MM.1S (cell line): ENCODE measurements around the gene HPCAL1.

Experiments used
- DNase-seq: peaks from one replicate; pipeline ENCODE4 v3.0.0-alpha.2; 2015
- H2AFZ ChIP-seq: fragments of 300-600 bp; sonication (generic); 2 replicates; pipeline ENCODE4 v1.6.0; 2016; ENCODE audit warnings: antibody characterized with exemption, low read length
- H3F3A ChIP-seq: fragments of 300-600 bp; sonication (generic); 2 replicates; pipeline ENCODE4 v1.6.1; 2016; ENCODE audit warnings: mild to moderate bottlenecking, antibody characterized with exemption, low read length, moderate library complexity, mixed read lengths; ENCODE audit not compliant: insufficient read depth
- H3K27ac ChIP-seq: fragments of 300-600 bp; sonication (generic); 2 replicates; pipeline ENCODE4 v1.5.1; 2016; ENCODE audit warnings: mild to moderate bottlenecking, low read length
- H3K27me3 ChIP-seq: fragments of 300-600 bp; sonication (generic); replicated peaks from 2 replicates; pipeline ENCODE4 v1.6.0; 2016; ENCODE audit warnings: low read length; ENCODE audit not compliant: insufficient read depth
- H3K36me3 ChIP-seq: fragments of 300-600 bp; sonication (generic); replicated peaks from 2 replicates; pipeline ENCODE4 v1.6.1; 2016; ENCODE audit warnings: mild to moderate bottlenecking, low read length, mixed read lengths; ENCODE audit not compliant: insufficient read depth
- H3K4me1 ChIP-seq: fragments of 300-600 bp; sonication (generic); 2 replicates; pipeline ENCODE4 v1.6.1; 2016; ENCODE audit warnings: low read length, mixed read lengths
- H3K4me2 ChIP-seq: fragments of 300-600 bp; sonication (generic); 2 replicates; pipeline ENCODE4 v1.6.0; 2016; ENCODE audit warnings: low read depth, low read length
- H3K4me3 ChIP-seq: fragments of 300-600 bp; sonication (generic); 2 replicates; pipeline ENCODE4 v1.5.1; 2016; ENCODE audit warnings: low read length, mixed read lengths
- H3K79me2 ChIP-seq: fragments of 300-600 bp; sonication (generic); 2 replicates; pipeline ENCODE4 v1.6.1; 2016; ENCODE audit warnings: mixed run types, low read length, mixed read lengths
- H3K9ac ChIP-seq: fragments of 300-600 bp; sonication (generic); 2 replicates; pipeline ENCODE4 v1.6.1; 2016; ENCODE audit warnings: low read length, mixed read lengths
- H3K9me2 ChIP-seq: fragments of 300-600 bp; sonication (generic); replicated peaks from 2 replicates; pipeline ENCODE4 v1.6.1; 2016; ENCODE audit warnings: mild to moderate bottlenecking, low read length, mixed read lengths; ENCODE audit not compliant: insufficient read depth
- H3K9me3 ChIP-seq: fragments of 300-600 bp; sonication (generic); replicated peaks from 2 replicates; pipeline ENCODE4 v1.6.1; 2016; ENCODE audit warnings: mild to moderate bottlenecking, low read length, mixed read lengths; ENCODE audit not compliant: insufficient read depth
- H4K20me1 ChIP-seq: fragments of 300-600 bp; sonication (generic); 2 replicates; pipeline ENCODE4 v1.6.1; 2016; ENCODE audit warnings: mild to moderate bottlenecking, low read length, moderate library complexity, mixed read lengths; ENCODE audit not compliant: insufficient read depth
- CTCF ChIP-seq: fragments of 300-600 bp; sonication (generic); IDR thresholded peaks from 2 replicates; pipeline ENCODE4 v1.5.1; 2016; ENCODE audit warnings: antibody characterized with exemption, low read length, mixed read lengths
- EZH2 ChIP-seq: fragments of 300-600 bp; sonication (generic); optimal IDR thresholded peaks from 2 replicates; pipeline ENCODE3; 2017; ENCODE audit warnings: low read depth, mild to moderate bottlenecking, antibody characterized with exemption, low read length, mixed read lengths
- EZH2phosphoT487 ChIP-seq: fragments of 300-600 bp; sonication (generic); IDR thresholded peaks from 2 replicates; pipeline ENCODE4 v1.6.1; 2018; ENCODE audit warnings: antibody characterized with exemption, low read length

Gene HPCAL1

GRCh38 chr2:10392951-10393639 lies 90.4 kb downstream of the HPCAL1 start:
- no peaks in the 10 kb centered on the region for H3K9me2 ChIP-seq
- no peak overlapping the region for H3K9ac ChIP-seq
- no peak overlapping the region for H3K4me3 ChIP-seq
- no peaks in the 10 kb centered on the region for H3K9me3 ChIP-seq
- no peak for TF ChIP-seq EZH2phosphoT487
- TF ChIP-seq CTCF = no peak
- TF ChIP-seq EZH2 = no peak
- no peaks in the 10 kb centered on the region for H4K20me1 ChIP-seq
- no peaks in the 10 kb centered on the region for H3F3A ChIP-seq
- no peak for DNase-seq
- H3K79me2 ChIP-seq = peaks cover 89% of the 10 kb centered on the region
- no peak overlapping the region for H3K27ac ChIP-seq
- no peaks in the 10 kb centered on the region for H3K36me3 ChIP-seq
- peaks cover 15% of the 10 kb centered on the region for H3K4me1 ChIP-seq
- H3K4me2 ChIP-seq = no peak overlapping the region
- no peak overlapping the region for H2AFZ ChIP-seq
- H3K27me3 ChIP-seq = no peaks in the 10 kb centered on the region

GRCh38 chr2:10393640-10393982 lies 90.9 kb downstream of the HPCAL1 start:
- no peaks in the 10 kb centered on the region for H4K20me1 ChIP-seq
- H3K4me2 ChIP-seq = no peak overlapping the region
- no peak overlapping the region for H3K9ac ChIP-seq

GRCh38 chr2:10395893-10396292 lies 93.2 kb downstream of the HPCAL1 start:
- Histone ChIP-seq H3K4me3 (no peak overlapping the region), H2AFZ (no peak overlapping the region), H3K4me1 (peaks cover 25% of the 10 kb centered on the region), H3K9ac (no peak overlapping the region), H4K20me1 (no peaks in the 10 kb centered on the region), H3K9me3 (no peaks in the 10 kb centered on the region), H3K79me2 (peaks cover 75% of the 10 kb centered on the region), H3K27me3 (no peaks in the 10 kb centered on the region), H3F3A (no peaks in the 10 kb centered on the region), H3K9me2 (no peaks in the 10 kb centered on the region), H3K4me2 (peak overlapping the region; percentile 30; the same call in 1 of the 2 replicates), H3K27ac (no peak overlapping the region), H3K36me3 (no peaks in the 10 kb centered on the region)
- TF ChIP-seq EZH2 (no peak), EZH2phosphoT487 (no peak), CTCF (no peak)
- DNase-seq = peak; percentile 48

More at GRCh38 chr2:10393640-10393982, 90.9 kb downstream of the HPCAL1 start:
- H3K4me3 ChIP-seq = no peak overlapping the region
- no peaks in the 10 kb centered on the region for H3K27me3 ChIP-seq
- TF ChIP-seq CTCF = no peak
- TF ChIP-seq EZH2phosphoT487 = no peak
- no peak for TF ChIP-seq EZH2
- H3K4me1 ChIP-seq = peaks cover 11% of the 10 kb centered on the region
- no peaks in the 10 kb centered on the region for H3K9me3 ChIP-seq
- H3F3A ChIP-seq = no peaks in the 10 kb centered on the region
- H3K36me3 ChIP-seq = no peaks in the 10 kb centered on the region
- H3K27ac ChIP-seq = no peak overlapping the region
- DNase-seq = no peak
- no peak overlapping the region for H2AFZ ChIP-seq
- peaks cover 83% of the 10 kb centered on the region for H3K79me2 ChIP-seq
- no peaks in the 10 kb centered on the region for H3K9me2 ChIP-seq
